Measurements from ENCODE around the gene CEACAM19. TPM values are rescaled to one million over a fixed set of nuclear protein-coding genes. Genes with fewer than 3 reads are reported as not detected.

Gene CEACAM19
- polyA plus RNA-seq, 3 donors = 7.6 TPM; not detected in 2

DNA sequence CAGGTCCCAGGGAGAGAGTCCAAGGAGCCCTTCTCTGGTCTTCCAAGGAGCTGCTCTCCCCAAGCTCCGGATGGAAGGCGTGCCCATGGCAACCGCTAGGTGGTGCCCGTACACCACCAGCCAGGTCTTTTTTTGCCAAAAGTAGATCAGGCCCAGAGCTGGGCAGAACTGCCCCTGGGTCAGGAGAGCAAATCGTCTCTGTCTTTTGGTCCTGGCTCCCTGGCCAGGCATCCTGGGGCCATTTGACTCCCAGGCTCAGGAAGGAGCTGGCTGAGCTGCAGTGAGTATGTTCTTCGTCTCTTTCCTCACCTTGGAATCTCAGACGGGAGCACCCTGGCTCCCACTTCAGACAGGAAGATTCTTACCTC is 52.7 kb downstream of the CEACAM19 start:
- H3K36me3 ChIP-seq (replicated peaks in 1 of 2; ENCODE audit: control insufficient read depth in 1 of 2, insufficient read depth in 2 of 2, low read length in 2 of 2) = no peaks in the 10 kb centered on the region
- H3K4me3 Mint-ChIP-seq = peak overlapping the region in 1 of 2 donors; percentile 76
- no peaks in the 10 kb centered on the region for H3K9me3 ChIP-seq (replicated peaks in 1 of 2; ENCODE audit: control insufficient read depth in 1 of 2, insufficient read depth in 1 of 2, low read length in 2 of 2)
- H3K4me1 ChIP-seq (ENCODE audit: control insufficient read depth in 1 of 2, insufficient read depth in 2 of 2, low read length in 2 of 2) = peaks cover 51 to 69% of the 10 kb centered on the region in 2 donors
- no peaks in the 10 kb centered on the region for H3K79me2 ChIP-seq (ENCODE audit: insufficient read depth, low read length)
- no peak overlapping the region for H3K4me3 ChIP-seq (replicated peaks in 1 of 3; ENCODE audit: low read depth in 2 of 3, low read length in 3 of 3)
- 12% methylated on average over 6 of the region's 7 CpGs for WGBS (ENCODE audit: insufficient coverage)
- no peaks in the 10 kb centered on the region for H3K9me3 Mint-ChIP-seq
- peaks cover 68% of the 10 kb centered on the region for H3K4me1 Mint-ChIP-seq
- H3K4me2 ChIP-seq (replicated peaks; ENCODE audit: extremely low read depth, low read length, poor library complexity, severe bottlenecking) = peak overlapping the region; percentile 14
- intact Hi-C loops (cut with micrococcal nuclease) = loop anchor here (1.0 to 10.0 kb wide), 7 partner anchors 15 to 121 kb away; partner anchors contain the start of gene NECTIN2 (in 1 of the 2)
- TF ChIP-seq, protein P1, sequence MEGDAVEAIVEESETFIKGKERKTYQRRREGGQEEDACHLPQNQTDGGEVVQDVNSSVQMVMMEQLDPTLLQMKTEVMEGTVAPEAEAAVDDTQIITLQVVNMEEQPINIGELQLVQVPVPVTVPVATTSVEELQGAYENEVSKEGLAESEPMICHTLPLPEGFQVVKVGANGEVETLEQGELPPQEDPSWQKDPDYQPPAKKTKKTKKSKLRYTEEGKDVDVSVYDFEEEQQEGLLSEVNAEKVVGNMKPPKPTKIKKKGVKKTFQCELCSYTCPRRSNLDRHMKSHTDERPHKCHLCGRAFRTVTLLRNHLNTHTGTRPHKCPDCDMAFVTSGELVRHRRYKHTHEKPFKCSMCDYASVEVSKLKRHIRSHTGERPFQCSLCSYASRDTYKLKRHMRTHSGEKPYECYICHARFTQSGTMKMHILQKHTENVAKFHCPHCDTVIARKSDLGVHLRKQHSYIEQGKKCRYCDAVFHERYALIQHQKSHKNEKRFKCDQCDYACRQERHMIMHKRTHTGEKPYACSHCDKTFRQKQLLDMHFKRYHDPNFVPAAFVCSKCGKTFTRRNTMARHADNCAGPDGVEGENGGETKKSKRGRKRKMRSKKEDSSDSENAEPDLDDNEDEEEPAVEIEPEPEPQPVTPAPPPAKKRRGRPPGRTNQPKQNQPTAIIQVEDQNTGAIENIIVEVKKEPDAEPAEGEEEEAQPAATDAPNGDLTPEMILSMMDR (IDR thresholded peaks at IDR 0.05) = peak; percentile 99
- H4K20me1 ChIP-seq (ENCODE audit: insufficient read depth, low read length) = no peaks in the 10 kb centered on the region
- peak overlapping the region in 6 of 7 donors; percentile 53 to 88 (median 72) for H3K27ac Mint-ChIP-seq
- peak overlapping the region; percentile 32 for H2AFZ ChIP-seq (ENCODE audit: insufficient read depth, low read depth, low read length, poor library complexity, severe bottlenecking)
- no peak overlapping the region for H3K9ac ChIP-seq (ENCODE audit: insufficient read depth, low read length, poor library complexity, severe bottlenecking)
- H3K36me3 Mint-ChIP-seq = no peaks in the 10 kb centered on the region
- DNase-seq = peak; percentile 85 to 89 (median 87)
- peak overlapping the region in 1 of 2 donors; percentile 30 for H3K27ac ChIP-seq (ENCODE audit: low read depth in 1 of 2, low read length in 2 of 2)
- H3K27me3 Mint-ChIP-seq (ENCODE audit: low read depth in 3 of 3) = peaks cover 1 to 9% (median 6%) of the 10 kb centered on the region in 3 donors
- H3K27me3 ChIP-seq (ENCODE audit: control insufficient read depth in 2 of 2, insufficient read depth in 2 of 2, low read length in 2 of 2) = no peaks in the 10 kb centered on the region

DNA sequence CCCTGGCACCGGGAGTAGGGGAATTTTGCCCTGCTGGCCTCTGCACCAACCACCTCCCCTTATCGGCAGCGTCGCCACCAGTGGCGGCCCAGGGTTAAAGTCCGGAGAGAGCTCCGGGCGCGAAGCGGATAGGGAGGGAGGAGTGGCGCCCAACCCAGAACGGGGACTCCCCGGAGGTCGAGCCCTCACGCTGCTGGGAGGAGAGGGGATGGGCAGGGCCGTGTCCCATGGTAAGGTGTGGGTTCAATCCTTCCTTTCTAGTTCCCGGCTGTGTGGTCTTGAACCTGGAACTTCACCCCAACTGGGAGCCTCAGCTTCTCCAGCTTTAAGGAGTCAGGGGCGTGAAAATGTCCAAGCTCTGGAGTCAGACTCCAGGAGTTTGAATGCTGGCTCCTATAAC is 54.0 kb downstream of the CEACAM19 start:
- WGBS (ENCODE audit: insufficient coverage) = 44% methylated on average over 5 of the region's 18 CpGs
- Histone ChIP-seq H3K4me2 (replicated peaks; ENCODE audit: extremely low read depth, low read length, poor library complexity, severe bottlenecking) (no peak overlapping the region), H3K9ac (ENCODE audit: insufficient read depth, low read length, poor library complexity, severe bottlenecking) (no peak overlapping the region), H3K79me2 (ENCODE audit: insufficient read depth, low read length) (no peaks in the 10 kb centered on the region), H2AFZ (ENCODE audit: insufficient read depth, low read depth, low read length, poor library complexity, severe bottlenecking) (no peak overlapping the region), H3K4me1 (ENCODE audit: control insufficient read depth in 1 of 2, insufficient read depth in 2 of 2, low read length in 2 of 2) (peaks cover 46 to 63% of the 10 kb centered on the region in 2 donors), H3K9me3 (replicated peaks in 1 of 2; ENCODE audit: control insufficient read depth in 1 of 2, insufficient read depth in 1 of 2, low read length in 2 of 2) (no peaks in the 10 kb centered on the region), H3K27me3 (ENCODE audit: control insufficient read depth in 2 of 2, insufficient read depth in 2 of 2, low read length in 2 of 2) (no peaks in the 10 kb centered on the region), H3K4me3 (replicated peaks in 1 of 3; ENCODE audit: low read depth in 2 of 3, low read length in 3 of 3) (no peak overlapping the region), H4K20me1 (ENCODE audit: insufficient read depth, low read length) (no peaks in the 10 kb centered on the region), H3K27ac (ENCODE audit: low read depth in 1 of 2, low read length in 2 of 2) (no peak overlapping the region), H3K36me3 (replicated peaks in 1 of 2; ENCODE audit: control insufficient read depth in 1 of 2, insufficient read depth in 2 of 2, low read length in 2 of 2) (no peaks in the 10 kb centered on the region)
- intact Hi-C loops (cut with micrococcal nuclease) = loop anchor here (2.0 to 10.0 kb wide), 3 partner anchors 14 to 120 kb away; partner anchors contain the start of gene NECTIN2 (in 1 of the 2)
- peaks cover 65% of the 10 kb centered on the region for H3K4me1 Mint-ChIP-seq
- peak in 1 of 3 donors; percentile 68 for DNase-seq
- H3K9me3 Mint-ChIP-seq = no peaks in the 10 kb centered on the region
- TF ChIP-seq, protein P1 (IDR thresholded peaks at IDR 0.05) = no peak
- H3K4me3 Mint-ChIP-seq = no peak overlapping the region
- peak overlapping the region in 2 of 7 donors; percentile 25 to 36 for H3K27ac Mint-ChIP-seq
- H3K27me3 Mint-ChIP-seq (ENCODE audit: low read depth in 3 of 3) = peaks cover 4 to 9% (median 4%) of the 10 kb centered on the region in 3 donors
- no peaks in the 10 kb centered on the region for H3K36me3 Mint-ChIP-seq

Measured in CD14-positive monocyte (primary cell).